A549 (cell line): ENCODE measurements around the gene UNC13C. TPM values are rescaled to one million over a fixed set of nuclear protein-coding genes. Genes with fewer than 3 reads are reported as not detected.

Source experiments
- ATAC-seq, 2 experiments: fragments of 200-7000 bp in 1 of 2; fragments of >200 bp in 1 of 2; cut with Nextera tagmentation in 1 of 2; cut with Tn5 transposase in 1 of 2; 3 replicates each; pipeline versions ENCODE4 v1.8.0 to v1.9.1; 2018 to 2020; ENCODE audit warnings: mild to moderate bottlenecking in 1 of 2, moderate library complexity in 1 of 2
- CTCF ChIA-PET: fragments of 300-600 bp; sonication (Branson Sonifier 250); formaldehyde crosslinking; extraction: SDS; loops from one replicate; lab custom pipeline; 2021; ENCODE audit warnings: antibody characterized with exemption, inconsistent platforms; lab: Yijun Ruan, JAX
- POLR2A ChIA-PET: fragments of 350-600 bp; formaldehyde crosslinking; extraction: SDS; loops from one replicate; lab custom pipeline; 2021; ENCODE audit warnings: antibody characterized with exemption, inconsistent platforms; lab: Yijun Ruan, JAX
- DNase-seq, 2 experiments: peaks; one replicate each; pipeline versions ENCODE4 v3.0.0 to v3.0.0-alpha.2; 2011 to 2016; ENCODE audit warnings: low read depth in 1 of 2, low spot score in 1 of 2
- FAIRE-seq: peaks from 2 replicates; lab custom pipeline; 2011; peaks lifted over from hg19 to GRCh38; lab: Jason Lieb, UNC
- H3K27ac ChIP-seq, 2 experiments: fragments of >200 bp; sonication (Bioruptor Twin); formaldehyde crosslinking; 3 replicates each; pipeline ENCODE4 v1.5.1; 2016 to 2017
- H3K4me1 ChIP-seq: fragments of >200 bp; sonication (Bioruptor Twin); formaldehyde crosslinking; 3 replicates; pipeline ENCODE4 v1.6.1; 2016
- H3K4me2 ChIP-seq: fragments of >200 bp; sonication (Bioruptor Twin); formaldehyde crosslinking; 3 replicates; pipeline ENCODE4 v1.6.1; 2016
- H3K4me3 ChIP-seq: fragments of >200 bp; sonication (Bioruptor Twin); formaldehyde crosslinking; 3 replicates; pipeline ENCODE4 v1.5.1; 2016
- H3K9me3 ChIP-seq: fragments of >200 bp; sonication (Bioruptor Twin); formaldehyde crosslinking; 3 replicates; pipeline ENCODE4 v1.6.1; 2016
- CBX2 ChIP-seq: fragments of 200-600 bp; sonication (generic); IDR thresholded peaks from 2 replicates; pipeline ENCODE4 v1.6.1; 2016; ENCODE audit warnings: low read depth, mild to moderate bottlenecking, borderline replicate concordance
- CEBPB ChIP-seq, 2 experiments: fragments of >200 bp in 1 of 2; sonication (Bioruptor Twin) in 1 of 2; formaldehyde crosslinking in 1 of 2; IDR thresholded peaks; 2 replicates each; pipeline ENCODE4 v1.6.1; 2012 to 2016
- EHF ChIP-seq: fragments of 250-450 bp; sonication (Bioruptor Pico); IDR thresholded peaks from 2 replicates; pipeline ENCODE4 v1.5.0; 2020; ENCODE audit warnings: mild to moderate bottlenecking
- EHMT2 ChIP-seq: fragments of 200-600 bp; sonication (generic); IDR thresholded peaks from 2 replicates; pipeline ENCODE4 v1.6.1; 2016; ENCODE audit warnings: antibody characterized with exemption, low read depth, mild to moderate bottlenecking, moderate library complexity
- FOSL2 ChIP-seq, 2 experiments: fragments of 450-650 bp in 1 of 2; fragments of >200 bp in 1 of 2; sonication (Bioruptor Twin) in 1 of 2; formaldehyde crosslinking; IDR thresholded peaks; 2 replicates each; pipeline versions ENCODE4 v1.5.0 to v1.6.1; 2016 to 2020; ENCODE audit warnings: mild to moderate bottlenecking in 1 of 2, moderate library complexity in 1 of 2
- FOXS1 ChIP-seq: fragments of 250-450 bp; sonication (Bioruptor Pico); IDR thresholded peaks from 2 replicates; pipeline ENCODE4 v1.5.0; 2020; ENCODE audit warnings: mild to moderate bottlenecking, moderate library complexity
- HDAC2 ChIP-seq: fragments of 200-600 bp; sonication (generic); IDR thresholded peaks from 2 replicates; pipeline ENCODE4 v1.6.1; 2016
- HOXA7 ChIP-seq: fragments of 250-450 bp; sonication (Bioruptor Pico); IDR thresholded peaks from 2 replicates; pipeline ENCODE4 v1.5.0; 2020; ENCODE audit warnings: mild to moderate bottlenecking, moderate library complexity
- HOXB5 ChIP-seq: fragments of 250-450 bp; sonication (Bioruptor Pico); IDR thresholded peaks from 2 replicates; pipeline ENCODE4 v1.5.0; 2020; ENCODE audit warnings: mild to moderate bottlenecking, moderate library complexity
- JUN ChIP-seq, 2 experiments: fragments of >200 bp; sonication (Bioruptor Twin); formaldehyde crosslinking; IDR thresholded peaks; 2 replicates in 1 of 2; 3 replicates in 1 of 2; pipeline ENCODE4 v1.6.1; 2016 to 2017
- JUNB ChIP-seq: fragments of >200 bp; sonication (Bioruptor Twin); formaldehyde crosslinking; IDR thresholded peaks from 2 replicates; pipeline ENCODE4 v1.6.1; 2016
- KDM5A ChIP-seq: fragments of 200-600 bp; sonication (generic); IDR thresholded peaks from 2 replicates; pipeline ENCODE4 v1.6.1; 2016; ENCODE audit warnings: antibody characterized with exemption, mild to moderate bottlenecking
- MAFK ChIP-seq: fragments of 450-650 bp; IDR thresholded peaks from 2 replicates; pipeline ENCODE4 v1.6.1; 2014; ENCODE audit not compliant: partially characterized antibody
- NPAS2 ChIP-seq: fragments of 250-450 bp; sonication (Bioruptor Pico); IDR thresholded peaks from 2 replicates; pipeline ENCODE4 v1.8.0; 2022; ENCODE audit warnings: mild to moderate bottlenecking, moderate library complexity, borderline replicate concordance
- PHF8 ChIP-seq: fragments of 200-600 bp; sonication (generic); IDR thresholded peaks from 2 replicates; pipeline ENCODE4 v1.6.1; 2016; ENCODE audit warnings: low read depth, mild to moderate bottlenecking, antibody characterized with exemption, moderate library complexity, borderline replicate concordance
- POLR2AphosphoS2 ChIP-seq: conservative IDR thresholded peaks from 2 replicates; pipeline ENCODE4 v1.6.1; 2012; ENCODE audit warnings: low read length, improper control_type of control experiment, inconsistent platforms
- RARB ChIP-seq: fragments of 250-450 bp; sonication (Bioruptor Pico); IDR thresholded peaks from 2 replicates; pipeline ENCODE4 v1.8.0; 2021; ENCODE audit warnings: mild to moderate bottlenecking, moderate library complexity
- RFX5 ChIP-seq: fragments of 450-650 bp; IDR thresholded peaks from 2 replicates; pipeline ENCODE4 v1.7.1; 2014; ENCODE audit warnings: antibody characterized with exemption, mild to moderate bottlenecking, moderate library complexity
- RNF2 ChIP-seq: fragments of 200-600 bp; sonication (generic); IDR thresholded peaks from 2 replicates; pipeline ENCODE4 v1.6.1; 2016; ENCODE audit warnings: low read depth, mild to moderate bottlenecking, antibody characterized with exemption, moderate library complexity, borderline replicate concordance
- TFCP2L1 ChIP-seq: fragments of 250-450 bp; sonication (Bioruptor Pico); IDR thresholded peaks from 2 replicates; pipeline ENCODE4 v1.5.0; 2021; ENCODE audit warnings: mild to moderate bottlenecking
- TP53 ChIP-seq: fragments of 250-450 bp; sonication (Bioruptor Pico); IDR thresholded peaks from 2 replicates; pipeline ENCODE4 v1.5.0; 2021; ENCODE audit warnings: mild to moderate bottlenecking, moderate library complexity
- ZC3H11A ChIP-seq: fragments of 450-650 bp; IDR thresholded peaks from 2 replicates; pipeline ENCODE4 v1.6.1; 2014; ENCODE audit warnings: antibody characterized with exemption, mild to moderate bottlenecking
- ZNF302 ChIP-seq: fragments of 250-450 bp; sonication (Bioruptor Pico); IDR thresholded peaks from 2 replicates; pipeline ENCODE4 v1.9.0; 2021; ENCODE audit warnings: inconsistent platforms, mild to moderate bottlenecking, moderate library complexity
- WGBS: methylation state at CpG from one replicate; pipeline ENCODE4 v1.1.6; 2017; ENCODE audit errors: missing lambda C conversion rate; 5-methylcytosine and 5-hydroxymethylcytosine counted together
- polyA plus RNA-seq, 4 experiments: library from polyadenylated mRNA; depleted of rRNA in 3 of 4; stranded (reverse); fragments of >200 nt; fragmentation: RNase III in 1 of 4; extraction: RNeasy Plus Mini Kit Qiagen cat#74134 plus additional on column Dnase treatment in 1 of 4; gene quantifications; 2 replicates in 3 of 4; 3 replicates in 1 of 4; pipeline ENCODE4 v1.2.3, GENCODE V29; 2011 to 2017
- TF ChIP-seq, protein P1 (sequence below): fragments of 250-450 bp; sonication (Bioruptor Pico); IDR thresholded peaks from 2 replicates; pipeline ENCODE4 v1.5.0; 2020; ENCODE audit warnings: low read depth, mild to moderate bottlenecking, moderate library complexity
- TF ChIP-seq, protein P2 (sequence below): fragments of >200 bp; sonication (Bioruptor Twin); formaldehyde crosslinking; IDR thresholded peaks from 2 replicates; pipeline ENCODE4 v1.6.1; 2016
- TF ChIP-seq, protein P3 (sequence below): IDR thresholded peaks from 2 replicates; pipeline ENCODE4 v1.6.1; 2012
- TF ChIP-seq, protein P4 (sequence below): fragments of 450-650 bp; IDR thresholded peaks from 2 replicates; pipeline ENCODE4 v1.6.1; 2014; ENCODE audit warnings: antibody characterized with exemption
- TF ChIP-seq, protein P5 (sequence below): fragments of 200-600 bp; sonication (generic); IDR thresholded peaks from 2 replicates; pipeline ENCODE4 v1.6.1; 2016; ENCODE audit warnings: antibody characterized with exemption, mild to moderate bottlenecking, moderate library complexity
- TF ChIP-seq, protein P6 (sequence below): fragments of 250-450 bp; sonication (Bioruptor Pico); IDR thresholded peaks from 2 replicates; pipeline ENCODE4 v1.5.0; 2021; ENCODE audit warnings: mild to moderate bottlenecking, moderate library complexity, borderline replicate concordance
- TF ChIP-seq, protein P7 (sequence below): fragments of >200 bp; sonication (Bioruptor Twin); formaldehyde crosslinking; IDR thresholded peaks from 3 replicates; pipeline ENCODE4 v1.6.1; 2016

The UNC13C gene
- polyA plus RNA-seq, 2 of the 4 experiments (the other 2 are of a cell fraction): 0.01 to 0.04 TPM

DNA sequence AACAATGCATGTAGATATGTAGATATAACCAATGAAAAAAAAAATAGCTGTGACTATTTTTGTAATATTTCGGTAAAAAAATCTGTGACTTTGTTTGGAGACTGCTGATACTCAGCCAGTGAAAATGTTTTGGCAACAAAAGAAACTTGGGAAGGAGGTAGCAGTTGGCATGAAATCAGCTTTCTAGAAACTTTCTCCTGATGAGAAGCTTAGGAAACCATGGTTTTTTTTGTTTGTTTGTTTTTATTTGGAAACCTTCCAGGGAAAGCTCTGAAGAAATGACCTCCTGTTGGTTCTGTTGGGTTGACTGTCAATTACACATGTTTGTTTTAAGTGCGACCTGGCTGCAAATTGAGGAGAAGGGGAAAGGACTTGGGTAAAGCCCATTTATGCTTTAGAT lies 445.9 kb downstream of the UNC13C start:
- no peak overlapping the region for H3K4me3 ChIP-seq
- TF ChIP-seq HDAC2: no peak
- no peak for TF ChIP-seq FOXS1
- TF ChIP-seq KDM5A: no peak
- TF ChIP-seq, protein P1, sequence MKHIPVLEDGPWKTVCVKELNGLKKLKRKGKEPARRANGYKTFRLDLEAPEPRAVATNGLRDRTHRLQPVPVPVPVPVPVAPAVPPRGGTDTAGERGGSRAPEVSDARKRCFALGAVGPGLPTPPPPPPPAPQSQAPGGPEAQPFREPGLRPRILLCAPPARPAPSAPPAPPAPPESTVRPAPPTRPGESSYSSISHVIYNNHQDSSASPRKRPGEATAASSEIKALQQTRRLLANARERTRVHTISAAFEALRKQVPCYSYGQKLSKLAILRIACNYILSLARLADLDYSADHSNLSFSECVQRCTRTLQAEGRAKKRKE: no peak
- no peak for TF ChIP-seq JUN (IDR thresholded peaks at IDR 0.05)
- TF ChIP-seq, protein P2, sequence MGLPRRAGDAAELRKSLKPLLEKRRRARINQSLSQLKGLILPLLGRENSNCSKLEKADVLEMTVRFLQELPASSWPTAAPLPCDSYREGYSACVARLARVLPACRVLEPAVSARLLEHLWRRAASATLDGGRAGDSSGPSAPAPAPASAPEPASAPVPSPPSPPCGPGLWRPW: no peak
- TF ChIP-seq, protein P3, sequence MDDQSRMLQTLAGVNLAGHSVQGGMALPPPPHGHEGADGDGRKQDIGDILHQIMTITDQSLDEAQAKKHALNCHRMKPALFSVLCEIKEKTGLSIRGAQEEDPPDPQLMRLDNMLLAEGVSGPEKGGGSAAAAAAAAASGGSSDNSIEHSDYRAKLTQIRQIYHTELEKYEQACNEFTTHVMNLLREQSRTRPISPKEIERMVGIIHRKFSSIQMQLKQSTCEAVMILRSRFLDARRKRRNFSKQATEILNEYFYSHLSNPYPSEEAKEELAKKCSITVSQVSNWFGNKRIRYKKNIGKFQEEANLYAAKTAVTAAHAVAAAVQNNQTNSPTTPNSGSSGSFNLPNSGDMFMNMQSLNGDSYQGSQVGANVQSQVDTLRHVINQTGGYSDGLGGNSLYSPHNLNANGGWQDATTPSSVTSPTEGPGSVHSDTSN: no peak
- no peak for TF ChIP-seq ZC3H11A
- no peak for TF ChIP-seq EHF (CRISPR knock-in tag)
- TF ChIP-seq ZNF302 (CRISPR knock-in tag): no peak
- TF ChIP-seq HOXB5 (CRISPR knock-in tag): no peak
- no peak for TF ChIP-seq FOSL2 (IDR thresholded peaks at IDR 0.05)
- TF ChIP-seq FOSL2 (CRISPR knock-in tag; IDR thresholded peaks at IDR 0.05): no peak
- TF ChIP-seq NPAS2 (CRISPR knock-in tag): no peak
- TF ChIP-seq CEBPB (IDR thresholded peaks at IDR 0.05): no peak
- TF ChIP-seq TP53 (CRISPR knock-in tag): no peak
- no peak for TF ChIP-seq TFCP2L1 (CRISPR knock-in tag)
- no peak for TF ChIP-seq CBX2
- no peak for TF ChIP-seq MAFK
- TF ChIP-seq RFX5: no peak
- H3K9me3 ChIP-seq: no peaks in the 10 kb centered on the region
- H3K4me1 ChIP-seq: no peaks in the 10 kb centered on the region
- no peak overlapping the region for H3K27ac ChIP-seq
- 4% methylated on average over 2 of the region's 2 CpGs for WGBS
- no peak for ATAC-seq
- CTCF ChIA-PET: no interaction called here
- POLR2A ChIA-PET: no interaction called here
- DNase-seq: no peak
- no peak overlapping the region for H3K4me2 ChIP-seq
- no peak for FAIRE-seq

DNA sequence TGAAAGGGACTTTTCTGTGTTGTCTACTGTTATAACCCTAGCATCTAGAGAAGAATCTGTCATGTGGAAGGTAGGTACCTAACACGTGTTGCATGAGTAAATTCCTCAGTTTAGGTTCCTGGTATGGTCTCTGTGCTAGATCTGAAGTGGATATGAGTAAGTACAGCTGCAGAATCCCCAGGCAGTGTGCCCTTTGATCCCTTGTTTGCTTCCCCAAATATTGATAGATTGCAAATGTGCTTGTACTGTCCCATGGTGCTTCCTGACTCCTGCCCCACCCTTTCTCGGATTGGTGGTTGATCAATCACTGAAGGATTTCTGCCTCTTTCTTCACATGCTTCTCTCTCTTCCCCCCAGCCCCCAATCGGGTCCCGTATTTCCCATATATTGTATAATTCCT lies 450.4 kb downstream of the UNC13C start:
- ATAC-seq (no peak), FAIRE-seq (no peak)
- 2% methylated on average over 4 of the region's 4 CpGs for WGBS
- TF ChIP-seq, protein P4, sequence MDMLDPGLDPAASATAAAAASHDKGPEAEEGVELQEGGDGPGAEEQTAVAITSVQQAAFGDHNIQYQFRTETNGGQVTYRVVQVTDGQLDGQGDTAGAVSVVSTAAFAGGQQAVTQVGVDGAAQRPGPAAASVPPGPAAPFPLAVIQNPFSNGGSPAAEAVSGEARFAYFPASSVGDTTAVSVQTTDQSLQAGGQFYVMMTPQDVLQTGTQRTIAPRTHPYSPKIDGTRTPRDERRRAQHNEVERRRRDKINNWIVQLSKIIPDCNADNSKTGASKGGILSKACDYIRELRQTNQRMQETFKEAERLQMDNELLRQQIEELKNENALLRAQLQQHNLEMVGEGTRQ: no peak
- no peak for TF ChIP-seq PHF8
- TF ChIP-seq TFCP2L1 (CRISPR knock-in tag): no peak
- TF ChIP-seq KDM5A: no peak
- TF ChIP-seq POLR2AphosphoS2: no peak
- TF ChIP-seq RARB: no peak
- TF ChIP-seq, protein P5, sequence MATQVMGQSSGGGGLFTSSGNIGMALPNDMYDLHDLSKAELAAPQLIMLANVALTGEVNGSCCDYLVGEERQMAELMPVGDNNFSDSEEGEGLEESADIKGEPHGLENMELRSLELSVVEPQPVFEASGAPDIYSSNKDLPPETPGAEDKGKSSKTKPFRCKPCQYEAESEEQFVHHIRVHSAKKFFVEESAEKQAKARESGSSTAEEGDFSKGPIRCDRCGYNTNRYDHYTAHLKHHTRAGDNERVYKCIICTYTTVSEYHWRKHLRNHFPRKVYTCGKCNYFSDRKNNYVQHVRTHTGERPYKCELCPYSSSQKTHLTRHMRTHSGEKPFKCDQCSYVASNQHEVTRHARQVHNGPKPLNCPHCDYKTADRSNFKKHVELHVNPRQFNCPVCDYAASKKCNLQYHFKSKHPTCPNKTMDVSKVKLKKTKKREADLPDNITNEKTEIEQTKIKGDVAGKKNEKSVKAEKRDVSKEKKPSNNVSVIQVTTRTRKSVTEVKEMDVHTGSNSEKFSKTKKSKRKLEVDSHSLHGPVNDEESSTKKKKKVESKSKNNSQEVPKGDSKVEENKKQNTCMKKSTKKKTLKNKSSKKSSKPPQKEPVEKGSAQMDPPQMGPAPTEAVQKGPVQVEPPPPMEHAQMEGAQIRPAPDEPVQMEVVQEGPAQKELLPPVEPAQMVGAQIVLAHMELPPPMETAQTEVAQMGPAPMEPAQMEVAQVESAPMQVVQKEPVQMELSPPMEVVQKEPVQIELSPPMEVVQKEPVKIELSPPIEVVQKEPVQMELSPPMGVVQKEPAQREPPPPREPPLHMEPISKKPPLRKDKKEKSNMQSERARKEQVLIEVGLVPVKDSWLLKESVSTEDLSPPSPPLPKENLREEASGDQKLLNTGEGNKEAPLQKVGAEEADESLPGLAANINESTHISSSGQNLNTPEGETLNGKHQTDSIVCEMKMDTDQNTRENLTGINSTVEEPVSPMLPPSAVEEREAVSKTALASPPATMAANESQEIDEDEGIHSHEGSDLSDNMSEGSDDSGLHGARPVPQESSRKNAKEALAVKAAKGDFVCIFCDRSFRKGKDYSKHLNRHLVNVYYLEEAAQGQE: no peak
- TF ChIP-seq FOXS1: no peak
- no peak for TF ChIP-seq EHMT2
- no peak for TF ChIP-seq RFX5
- TF ChIP-seq JUNB: no peak
- TF ChIP-seq, protein P6, sequence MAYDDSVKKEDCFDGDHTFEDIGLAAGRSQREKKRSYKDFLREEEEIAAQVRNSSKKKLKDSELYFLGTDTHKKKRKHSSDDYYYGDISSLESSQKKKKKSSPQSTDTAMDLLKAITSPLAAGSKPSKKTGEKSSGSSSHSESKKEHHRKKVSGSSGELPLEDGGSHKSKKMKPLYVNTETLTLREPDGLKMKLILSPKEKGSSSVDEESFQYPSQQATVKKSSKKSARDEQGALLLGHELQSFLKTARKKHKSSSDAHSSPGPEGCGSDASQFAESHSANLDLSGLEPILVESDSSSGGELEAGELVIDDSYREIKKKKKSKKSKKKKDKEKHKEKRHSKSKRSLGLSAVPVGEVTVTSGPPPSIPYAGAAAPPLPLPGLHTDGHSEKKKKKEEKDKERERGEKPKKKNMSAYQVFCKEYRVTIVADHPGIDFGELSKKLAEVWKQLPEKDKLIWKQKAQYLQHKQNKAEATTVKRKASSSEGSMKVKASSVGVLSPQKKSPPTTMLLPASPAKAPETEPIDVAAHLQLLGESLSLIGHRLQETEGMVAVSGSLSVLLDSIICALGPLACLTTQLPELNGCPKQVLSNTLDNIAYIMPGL (CRISPR knock-in tag): no peak
- TF ChIP-seq HOXA7 (CRISPR knock-in tag): no peak
- TF ChIP-seq CEBPB (IDR thresholded peaks at IDR 0.05): no peak
- TF ChIP-seq, protein P7, sequence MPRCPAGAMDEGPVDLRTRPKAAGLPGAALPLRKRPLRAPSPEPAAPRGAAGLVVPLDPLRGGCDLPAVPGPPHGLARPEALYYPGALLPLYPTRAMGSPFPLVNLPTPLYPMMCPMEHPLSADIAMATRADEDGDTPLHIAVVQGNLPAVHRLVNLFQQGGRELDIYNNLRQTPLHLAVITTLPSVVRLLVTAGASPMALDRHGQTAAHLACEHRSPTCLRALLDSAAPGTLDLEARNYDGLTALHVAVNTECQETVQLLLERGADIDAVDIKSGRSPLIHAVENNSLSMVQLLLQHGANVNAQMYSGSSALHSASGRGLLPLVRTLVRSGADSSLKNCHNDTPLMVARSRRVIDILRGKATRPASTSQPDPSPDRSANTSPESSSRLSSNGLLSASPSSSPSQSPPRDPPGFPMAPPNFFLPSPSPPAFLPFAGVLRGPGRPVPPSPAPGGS: no peak
- TF ChIP-seq RNF2: no peak

More for the DNA sequence above, 450.4 kb downstream of the UNC13C start:
- Histone ChIP-seq H3K4me2 (no peak overlapping the region), H3K4me1 (no peaks in the 10 kb centered on the region), H3K9me3 (no peaks in the 10 kb centered on the region), H3K4me3 (no peak overlapping the region), H3K27ac (no peak overlapping the region)
- POLR2A ChIA-PET: no interaction called here
- CTCF ChIA-PET: no interaction called here
- DNase-seq: no peak
